Endothelial cell of umbilical vein (primary cell): ENCODE data around the gene RCOR1. TPM values are rescaled to one million over a fixed set of nuclear protein-coding genes. Genes with fewer than 3 reads are reported as not detected.
"Not testable (repeated sequence)": the region's sequence is repeated elsewhere in the genome, so short reads cannot be mapped to it uniquely, and the experiment has no call there.

Experiments used
- BruUV-seq: library from RNA; stranded (reverse); fragments of 400-500 nt; replicated peaks from 2 replicates; lab custom pipeline; 2021; lab: Mats Ljungman, UMichigan
- CTCF ChIA-PET: fragments of 300-600, 350-600 bp; sonication (Branson Sonifier 250); formaldehyde crosslinking; loops from one replicate; lab custom pipeline; 2021; ENCODE audit warnings: antibody characterized with exemption, inconsistent platforms; lab: Charles Lee
- POLR2A ChIA-PET: fragments of 300-600, 350-600 bp; sonication (Branson Sonifier 250); formaldehyde crosslinking; loops from one replicate; lab custom pipeline; 2021; ENCODE audit warnings: antibody characterized with exemption, inconsistent platforms; lab: Charles Lee
- DNase-seq: peaks from one replicate; pipeline ENCODE4 v3.0.0-alpha.2; 2011; ENCODE audit warnings: low read depth, low spot score
- FAIRE-seq: peaks from 2 replicates; lab custom pipeline; 2011; peaks lifted over from hg19 to GRCh38; lab: Jason Lieb, UNC
- H2AFZ ChIP-seq: 2 replicates; pipeline ENCODE4 v1.6.0; 2012; ENCODE audit warnings: low read depth, low read length, control low read depth, inconsistent platforms
- H3K27ac ChIP-seq: 2 replicates; pipeline ENCODE4 v1.5.1; 2011; ENCODE audit warnings: low read depth, mild to moderate bottlenecking, control low read depth, low read length, moderate library complexity; ENCODE audit not compliant: insufficient read depth
- H3K27me3 ChIP-seq, 2 experiments: 2 replicates each; pipeline versions ENCODE4 v1.6.0 to v1.6.1; 2011; ENCODE audit warnings: low read length in 2 of 2, mixed read lengths in 1 of 2; ENCODE audit not compliant: control insufficient read depth in 2 of 2, insufficient read depth in 2 of 2
- H3K36me3 ChIP-seq, 2 experiments: 2 replicates in 1 of 2; 3 replicates in 1 of 2; pipeline ENCODE4 v1.5.1; 2011; ENCODE audit warnings: low read length in 2 of 2, mild to moderate bottlenecking in 1 of 2, moderate library complexity in 1 of 2; ENCODE audit not compliant: control insufficient read depth in 2 of 2, insufficient read depth in 2 of 2; ENCODE audit errors: extremely low read depth in 1 of 2
- H3K4me1 ChIP-seq: 3 replicates; pipeline ENCODE4 v1.5.1; 2011; ENCODE audit warnings: mild to moderate bottlenecking, low read length; ENCODE audit not compliant: control insufficient read depth, insufficient read depth; ENCODE audit errors: extremely low read depth
- H3K4me2 ChIP-seq: 2 replicates; pipeline ENCODE4 v1.6.1; 2011; ENCODE audit warnings: low read length, control low read depth, mixed read lengths; ENCODE audit not compliant: insufficient read depth
- H3K4me3 ChIP-seq, 3 experiments: fragments of 200-600 bp in 1 of 3; sonication (generic), shearing (Covaris generic) in 1 of 3; replicated peaks in 1 of 3; 2 replicates each; pipeline ENCODE4 v1.5.1; 2011 to 2016; ENCODE audit warnings: control low read depth in 3 of 3, low read length in 3 of 3, mild to moderate bottlenecking in 2 of 3, inconsistent platforms in 1 of 3, low read depth in 1 of 3, moderate library complexity in 1 of 3; ENCODE audit not compliant: insufficient read depth in 1 of 3
- H3K79me2 ChIP-seq: 2 replicates; pipeline ENCODE4 v1.6.0; 2012; ENCODE audit warnings: low read length, inconsistent platforms; ENCODE audit not compliant: control insufficient read depth, insufficient read depth
- H3K9ac ChIP-seq: replicated peaks from 2 replicates; pipeline ENCODE3; 2011; ENCODE audit warnings: low read length, control low read depth; ENCODE audit not compliant: insufficient read depth; ENCODE audit errors: extremely low read depth
- H3K9me1 ChIP-seq: replicated peaks from 3 replicates; pipeline ENCODE4 v1.6.0; 2011; ENCODE audit warnings: mild to moderate bottlenecking, low read length; ENCODE audit not compliant: control insufficient read depth, insufficient read depth; ENCODE audit errors: extremely low read depth
- H3K9me3 ChIP-seq: replicated peaks from 2 replicates; pipeline ENCODE4 v1.5.1; 2012; ENCODE audit warnings: low read length, inconsistent platforms; ENCODE audit not compliant: control insufficient read depth, insufficient read depth
- H4K20me1 ChIP-seq: replicated peaks from 2 replicates; pipeline ENCODE3; 2011; ENCODE audit warnings: mild to moderate bottlenecking, low read length; ENCODE audit not compliant: control insufficient read depth, insufficient read depth; ENCODE audit errors: extremely low read depth
- CTCF ChIP-seq, 2 donors: IDR thresholded peaks; 1 replicate in 1 of 2; 2 replicates in 1 of 2; pipeline ENCODE4 v1.5.1; 2011; ENCODE audit warnings: low read length in 2 of 2, mild to moderate bottlenecking in 2 of 2, moderate library complexity in 2 of 2, control low read depth in 1 of 2, inconsistent platforms in 1 of 2, low read depth in 1 of 2; ENCODE audit not compliant: insufficient read depth in 1 of 2; ENCODE audit errors: extremely low read depth in 1 of 2
- EZH2 ChIP-seq: IDR thresholded peaks from 2 replicates; pipeline ENCODE4 v1.6.1; 2012; ENCODE audit warnings: borderline replicate concordance, low read depth, mild to moderate bottlenecking, moderate library complexity, low read length, inconsistent platforms; ENCODE audit not compliant: severe bottlenecking
- FOS ChIP-seq: IDR thresholded peaks from 2 replicates; pipeline ENCODE4 v1.6.1; 2011; ENCODE audit warnings: mild to moderate bottlenecking, low read length, moderate library complexity, borderline replicate concordance; ENCODE audit not compliant: insufficient read depth
- GATA2 ChIP-seq: IDR thresholded peaks from 2 replicates; pipeline ENCODE4 v1.7.0; 2011; ENCODE audit warnings: low read depth, mild to moderate bottlenecking, moderate library complexity, mixed read lengths, low read length; ENCODE audit not compliant: insufficient read length, insufficient read depth
- JUN ChIP-seq: IDR thresholded peaks from 2 replicates; pipeline ENCODE4 v1.6.1; 2011; ENCODE audit warnings: borderline replicate concordance, low read depth; ENCODE audit not compliant: insufficient read length, insufficient read depth
- MAX ChIP-seq: IDR thresholded peaks from 2 replicates; pipeline ENCODE4 v1.6.1; 2011; ENCODE audit not compliant: insufficient read depth, insufficient read length
- MYC ChIP-seq: IDR thresholded peaks from one replicate; pipeline ENCODE4 v1.6.1; 2011; ENCODE audit warnings: mild to moderate bottlenecking, low read depth, low read length
- POLR2A ChIP-seq: IDR thresholded peaks from 2 replicates; pipeline ENCODE4 v1.6.1; 2012; ENCODE audit warnings: low read depth, mild to moderate bottlenecking, control low read depth, low read length
- POLR2AphosphoS5 ChIP-seq: IDR thresholded peaks from 2 replicates; pipeline ENCODE4 v1.6.1; 2012; ENCODE audit warnings: low read depth, mild to moderate bottlenecking, control low read depth, low read length, moderate library complexity; ENCODE audit not compliant: insufficient read depth
- dilution Hi-C: fragments of 300-500 bp; cut with MboI; formaldehyde crosslinking; loops from one replicate; pipeline ENCODE4 v1.15.0; 2019; ENCODE audit warnings: low sequenced_read_pairs; ENCODE audit not compliant: extremely low pct_ligation_motif_present
- intact Hi-C: fragments of 100-400 bp; cut with micrococcal nuclease; formaldehyde crosslinking; loops from one replicate; pipeline ENCODE4 v1.10.0; 2022
- polyA plus RNA-seq, 4 experiments: library from polyadenylated mRNA; depleted of rRNA in 3 of 4; stranded (reverse) in 3 of 4; unstranded in 1 of 4; fragments of >200 nt; gene quantifications; 2 replicates each; pipeline versions ENCODE4 v1.2.1 to v1.2.3, GENCODE V29; 2011 to 2012; ENCODE audit warnings: missing spikeins in 1 of 4
- total RNA-seq: library from RNA; stranded (reverse); gene quantifications from 2 replicates; pipeline ENCODE4 v1.2.3, GENCODE V29; 2021

Gene RCOR1
- total and polyA plus RNA-seq, 2 donors (not counting 3 experiments of a cell fraction or from before 2014, with no cell fraction given) = 15.6 to 32.2 TPM

- BruUV-seq = no TSS peak
- intact Hi-C loops (no loop called here), dilution Hi-C loops (no loop called here)
- no peak for FAIRE-seq
- Histone ChIP-seq H3K9ac (no peak overlapping the region), H2AFZ (no peak overlapping the region), H3K36me3 (no peaks in the 10 kb centered on the region), H3K4me1 (no peaks in the 10 kb centered on the region), H3K27me3 (no peaks in the 10 kb centered on the region), H3K4me2 (no peak overlapping the region), H3K4me3 (no peak overlapping the region), H3K27ac (no peak overlapping the region), H3K9me1 (no peaks in the 10 kb centered on the region), H3K9me3 (no peaks in the 10 kb centered on the region), H3K79me2 (peaks cover 71% of the 10 kb centered on the region), H4K20me1 (peaks cover 3% of the 10 kb centered on the region)
- ChIA-PET CTCF (interaction anchor here (0.6 kb wide), 1 partner anchor 77 kb away, joined by 3 read pairs; no protein-coding TSS in a partner anchor), POLR2A (no interaction called here)
- DNase-seq = no peak
- TF ChIP-seq POLR2A = no peak
- TF ChIP-seq GATA2 = no peak
- TF ChIP-seq JUN = no peak
- no peak for TF ChIP-seq CTCF (IDR thresholded peaks at IDR 0.05; ENCODE audit: extremely low read depth in 1 of 2, insufficient read depth in 1 of 2, low read depth in 1 of 2, low read length in 2 of 2)
- TF ChIP-seq POLR2AphosphoS5 = no peak
- TF ChIP-seq FOS = no peak
- TF ChIP-seq MAX = no peak
- no peak for TF ChIP-seq MYC
- TF ChIP-seq EZH2 = no peak
These were observed 24.4 kb downstream of the RCOR1 start for GRCh38 chr14:102616799-102617198.

GRCh38 chr14:102619012-102619411 lies 26.6 kb downstream of the RCOR1 start:
- DNase-seq, BruUV-seq, H3K27ac ChIP-seq, intact Hi-C loops, H3K36me3 ChIP-seq, FAIRE-seq, H3K4me3 ChIP-seq, H4K20me1 ChIP-seq, H3K4me2 ChIP-seq, POLR2A ChIA-PET, H2AFZ ChIP-seq, dilution Hi-C loops, H3K27me3 ChIP-seq, H3K9me3 ChIP-seq, H3K4me1 ChIP-seq, H3K9me1 ChIP-seq, H3K9ac ChIP-seq: not testable (repeated sequence)
- CTCF ChIA-PET = interaction anchor here (2.4 to 2.8 kb wide), 2 partner anchors 9 to 11 kb away, joined by 9 to 12 read pairs; no protein-coding TSS in a partner anchor
- H3K79me2 ChIP-seq = peaks cover 70% of the 10 kb centered on the region
